ENCODE data around the gene DBN1.

Gene DBN1

GRCh38 chr5:177479774-177480173 lies 6.3 kb upstream of the DBN1 start:
- CTCF ChIA-PET = interaction anchor here (0.6 to 16.8 kb wide), 2 partner anchors 16 to 76 kb away, joined by 3 to 261 read pairs; partner anchors contain the start of gene PDLIM7
- H3K4me3 ChIP-seq (ENCODE audit: low read depth, low read length) = no peak overlapping the region
- DNase-seq (ENCODE audit: low read depth, low spot score) = no peak
- TF ChIP-seq CTCF (IDR thresholded peaks at IDR 0.05; ENCODE audit: insufficient read depth, low read length, missing control alignments) = no peak
- POLR2A ChIA-PET = interaction anchor here (0.6 to 15.8 kb wide), 3 partner anchors 9 to 75 kb away, joined by 3 to 401 read pairs (median 3); partner anchors contain the start of gene PDLIM7

- ChIA-PET CTCF (interaction anchor here (1.1 to 16.8 kb wide), 3 partner anchors 17 to 75 kb away, joined by 4 to 261 read pairs (median 168); partner anchors contain the start of gene PDLIM7), POLR2A (interaction anchor here (0.8 to 15.8 kb wide), 5 partner anchors 8 to 31 kb away, joined by 3 to 401 read pairs (median 3); partner anchors contain the start of gene PDLIM7)
- no peak for DNase-seq (ENCODE audit: low read depth, low spot score)
- TF ChIP-seq CTCF (IDR thresholded peaks at IDR 0.05; ENCODE audit: insufficient read depth, low read length, missing control alignments) = no peak
- no peak overlapping the region for H3K4me3 ChIP-seq (ENCODE audit: low read depth, low read length)
Observed at GRCh38 chr5:177478711-177479646, 5.5 kb upstream of the DBN1 start.

- no peak for DNase-seq (ENCODE audit: low read depth, low spot score)
- ChIA-PET POLR2A (interaction anchor here (0.8 to 15.8 kb wide), 7 partner anchors 14 to 88 kb away, joined by 3 to 401 read pairs (median 3); partner anchors contain the start of gene PDLIM7), CTCF (interaction anchor here (1.1 to 16.8 kb wide), 3 partner anchors 18 to 74 kb away, joined by 4 to 261 read pairs (median 168); partner anchors contain the start of gene PDLIM7)
- no peak for TF ChIP-seq CTCF (IDR thresholded peaks at IDR 0.05; ENCODE audit: insufficient read depth, low read length, missing control alignments)
- no peak overlapping the region for H3K4me3 ChIP-seq (ENCODE audit: low read depth, low read length)
Observed at GRCh38 chr5:177477701-177478477, 4.5 kb upstream of the DBN1 start.

- TF ChIP-seq CTCF (IDR thresholded peaks at IDR 0.05; ENCODE audit: insufficient read depth, low read length, missing control alignments) = no peak
- no peak overlapping the region for H3K4me3 ChIP-seq (ENCODE audit: low read depth, low read length)
- DNase-seq (ENCODE audit: low read depth, low spot score) = no peak
- ChIA-PET POLR2A (interaction anchor here (0.7 to 15.8 kb wide), 6 partner anchors 8 to 75 kb away, joined by 3 to 401 read pairs (median 4); partner anchors contain the start of genes DDX41 and PDLIM7), CTCF (interaction anchor here (11.7 to 16.8 kb wide), 2 partner anchors 19 to 21 kb away, joined by 168 to 261 read pairs; partner anchors contain the start of gene PDLIM7)
Observed at GRCh38 chr5:177476531-177477233, 3.2 kb upstream of the DBN1 start.

GRCh38 chr5:177475563-177476427 lies 2.4 kb upstream of the DBN1 start:
- no peak for TF ChIP-seq CTCF (IDR thresholded peaks at IDR 0.05; ENCODE audit: insufficient read depth, low read length, missing control alignments)
- POLR2A ChIA-PET = interaction anchor here (1.2 to 15.8 kb wide), 3 partner anchors 18 to 74 kb away, joined by 3 to 401 read pairs (median 4); partner anchors contain the start of genes DDX41 and PDLIM7
- DNase-seq (ENCODE audit: low read depth, low spot score) = no peak
- H3K4me3 ChIP-seq (ENCODE audit: low read depth, low read length) = no peak overlapping the region
- CTCF ChIA-PET = interaction anchor here (11.7 to 16.8 kb wide), 2 partner anchors 20 kb away, joined by 168 to 261 read pairs; partner anchors contain the start of gene PDLIM7

All from AG04449 (cell line).